ENCODE data around the gene AFTPH. TPM values are rescaled to one million over a fixed set of nuclear protein-coding genes. Genes with fewer than 3 reads are reported as not detected.

AFTPH gene
- total RNA-seq, 4 donors from 2014 or later = 51.7 to 56.7 (median 53.2) TPM

DNA sequence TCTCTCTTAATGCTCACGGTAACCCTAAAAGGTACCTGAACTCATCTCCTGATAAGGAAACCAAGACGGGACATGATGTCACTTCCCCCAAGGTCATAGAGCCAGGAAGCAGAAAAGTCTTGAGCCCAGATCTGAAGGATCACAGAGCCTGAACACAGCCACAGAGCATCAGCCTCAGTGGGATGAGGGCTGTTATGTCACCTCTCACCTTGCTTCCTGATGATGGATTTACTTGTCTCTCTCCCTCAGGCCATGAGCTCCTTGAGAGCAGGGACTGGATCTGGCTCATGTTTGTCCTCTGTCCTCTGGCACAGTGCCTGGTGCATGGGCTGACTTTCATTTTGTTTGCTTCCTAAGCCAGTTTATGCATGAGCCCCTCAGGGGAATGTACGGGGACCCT, 75.3 kb downstream of the AFTPH start:
- WGBS, 2 donors = 30 to 33% methylated on average over 3 of the region's 3 CpGs

DNA sequence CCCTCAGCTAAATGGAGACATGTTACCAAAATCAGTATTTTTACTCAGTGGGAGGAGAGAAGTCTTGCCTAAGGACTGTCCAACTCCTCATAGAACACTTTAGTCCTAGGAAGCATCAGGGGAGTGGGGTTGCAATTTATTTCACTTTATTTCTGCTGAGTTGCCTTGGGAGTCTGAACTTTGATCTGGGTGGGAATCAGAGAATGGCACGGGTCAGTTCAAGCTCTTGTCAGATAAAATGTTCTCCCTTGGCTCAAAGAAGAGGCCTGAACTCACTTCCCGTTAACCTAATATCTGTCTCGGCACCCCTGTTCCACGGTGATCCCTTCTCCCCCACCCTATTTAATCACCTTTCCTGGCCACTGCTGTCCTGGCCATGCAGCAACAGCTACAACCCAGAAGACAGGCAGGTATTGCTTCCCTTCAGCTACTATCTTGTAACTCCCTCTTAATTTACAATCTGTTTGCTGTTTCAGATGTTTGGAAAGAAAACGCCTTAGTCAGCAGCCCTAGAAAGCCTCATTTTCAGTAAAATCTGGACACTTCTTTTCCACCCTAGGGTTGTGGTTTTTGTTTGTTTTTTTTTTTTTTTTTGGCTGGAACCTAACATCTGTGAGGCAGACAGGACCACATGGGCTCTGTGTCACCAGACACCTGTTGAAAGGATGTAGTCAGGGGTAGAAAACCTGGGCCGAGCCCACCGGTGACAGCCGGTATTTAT, 77.1 kb downstream of the AFTPH start:
- DNase-seq = no peak
- Histone ChIP-seq H3K36me3 (no peaks in the 10 kb centered on the region), H3K4me3 (replicated peaks in 1 of 3) (no peak overlapping the region), H3K27me3 (no peaks in the 10 kb centered on the region), H3K27ac (no peak overlapping the region), H3K9me3 (no peaks in the 10 kb centered on the region), H3K4me1 (no peaks in the 10 kb centered on the region)
- WGBS, 2 donors = 82 to 84% methylated on average over 8 of the region's 8 CpGs
- intact Hi-C loops (cut with DNase I) = no loop called here
- no peak for TF ChIP-seq POLR2A (IDR thresholded peaks at IDR 0.05)
- TF ChIP-seq, protein P1, sequence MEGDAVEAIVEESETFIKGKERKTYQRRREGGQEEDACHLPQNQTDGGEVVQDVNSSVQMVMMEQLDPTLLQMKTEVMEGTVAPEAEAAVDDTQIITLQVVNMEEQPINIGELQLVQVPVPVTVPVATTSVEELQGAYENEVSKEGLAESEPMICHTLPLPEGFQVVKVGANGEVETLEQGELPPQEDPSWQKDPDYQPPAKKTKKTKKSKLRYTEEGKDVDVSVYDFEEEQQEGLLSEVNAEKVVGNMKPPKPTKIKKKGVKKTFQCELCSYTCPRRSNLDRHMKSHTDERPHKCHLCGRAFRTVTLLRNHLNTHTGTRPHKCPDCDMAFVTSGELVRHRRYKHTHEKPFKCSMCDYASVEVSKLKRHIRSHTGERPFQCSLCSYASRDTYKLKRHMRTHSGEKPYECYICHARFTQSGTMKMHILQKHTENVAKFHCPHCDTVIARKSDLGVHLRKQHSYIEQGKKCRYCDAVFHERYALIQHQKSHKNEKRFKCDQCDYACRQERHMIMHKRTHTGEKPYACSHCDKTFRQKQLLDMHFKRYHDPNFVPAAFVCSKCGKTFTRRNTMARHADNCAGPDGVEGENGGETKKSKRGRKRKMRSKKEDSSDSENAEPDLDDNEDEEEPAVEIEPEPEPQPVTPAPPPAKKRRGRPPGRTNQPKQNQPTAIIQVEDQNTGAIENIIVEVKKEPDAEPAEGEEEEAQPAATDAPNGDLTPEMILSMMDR (IDR thresholded peaks at IDR 0.05) = no peak

More for the DNA sequence above, 75.3 kb downstream of the AFTPH start:
- intact Hi-C loops (cut with DNase I) = no loop called here
- DNase-seq = peak; percentile 53 to 71
- peaks cover 0 to 4% of the 10 kb centered on the region in 2 donors for H3K4me1 ChIP-seq
- H3K36me3 ChIP-seq = no peaks in the 10 kb centered on the region
- no peak overlapping the region for H3K4me3 ChIP-seq (replicated peaks in 1 of 3)
- TF ChIP-seq, protein P1 (IDR thresholded peaks at IDR 0.05) = no peak
- TF ChIP-seq POLR2A (IDR thresholded peaks at IDR 0.05) = no peak
- H3K9me3 ChIP-seq = no peaks in the 10 kb centered on the region
- H3K27me3 ChIP-seq = no peaks in the 10 kb centered on the region
- H3K27ac ChIP-seq = no peak overlapping the region

DNA sequence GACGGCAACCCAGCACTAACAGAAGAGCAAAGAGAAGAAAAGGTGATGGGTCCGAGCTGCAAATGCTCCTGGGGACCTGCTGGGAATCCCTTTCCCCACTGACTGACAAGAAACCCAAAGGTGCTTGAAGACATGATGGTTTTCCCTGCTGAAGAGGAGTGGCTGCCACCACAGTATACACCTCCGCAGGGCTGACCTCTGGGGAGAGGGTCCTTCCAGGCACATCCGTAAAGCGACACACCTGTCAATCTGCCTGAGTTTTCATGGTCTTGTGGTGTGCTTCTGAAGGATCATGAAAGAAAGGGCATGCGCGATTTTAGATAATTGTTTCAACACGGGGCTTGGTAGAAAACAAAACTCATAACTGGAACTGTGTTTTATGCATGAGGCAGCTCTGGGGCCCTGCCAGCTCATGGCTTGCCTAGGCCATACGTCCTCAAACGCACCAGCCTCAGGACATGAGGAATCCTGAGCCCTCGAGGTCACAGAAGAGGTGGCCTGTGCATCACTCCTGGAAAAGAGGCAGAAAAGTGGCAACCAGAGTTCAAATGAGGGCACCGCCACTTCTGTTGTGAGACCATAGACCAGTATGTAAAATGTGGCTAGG, 77.8 kb downstream of the AFTPH start:
- no peak overlapping the region for H3K4me3 ChIP-seq (replicated peaks in 1 of 3)
- intact Hi-C loops (cut with DNase I) = no loop called here
- H3K9me3 ChIP-seq = no peaks in the 10 kb centered on the region
- H3K27ac ChIP-seq = no peak overlapping the region
- H3K27me3 ChIP-seq = no peaks in the 10 kb centered on the region
- no peak for TF ChIP-seq POLR2A (IDR thresholded peaks at IDR 0.05)
- DNase-seq = no peak
- H3K36me3 ChIP-seq = no peaks in the 10 kb centered on the region
- 84 to 85% methylated on average over 12 of the region's 12 CpGs for WGBS, 2 donors
- no peaks in the 10 kb centered on the region for H3K4me1 ChIP-seq

DNA sequence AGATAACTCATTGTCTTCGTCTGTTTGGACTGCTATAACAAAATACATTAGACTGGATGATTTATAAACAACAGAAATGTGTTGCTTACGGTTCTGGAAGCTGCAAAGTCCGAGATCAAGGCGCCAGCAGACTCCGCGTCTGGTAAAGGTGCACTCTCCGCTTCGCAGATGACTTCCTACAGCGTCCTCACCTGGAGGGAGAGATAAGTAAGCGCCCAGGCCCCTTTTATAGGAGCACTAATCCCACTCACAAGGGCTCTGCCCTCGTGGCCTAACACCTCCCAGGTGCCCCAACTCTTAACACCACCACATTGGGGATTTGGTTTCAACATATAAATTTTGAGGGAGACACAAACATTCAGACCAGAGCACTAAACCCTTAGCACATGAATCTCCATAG, 78.3 kb downstream of the AFTPH start:
- Histone ChIP-seq H3K9me3 (no peaks in the 10 kb centered on the region), H3K27ac (no peak overlapping the region), H3K4me3 (replicated peaks in 1 of 3) (no peak overlapping the region), H3K27me3 (no peaks in the 10 kb centered on the region), H3K4me1 (no peaks in the 10 kb centered on the region), H3K36me3 (no peaks in the 10 kb centered on the region)
- intact Hi-C loops (cut with DNase I) = no loop called here
- no peak for DNase-seq
- WGBS, 2 donors = 90 to 93% methylated on average over 11 of the region's 11 CpGs
- TF ChIP-seq POLR2A (IDR thresholded peaks at IDR 0.05) = no peak
- TF ChIP-seq, protein P1 (IDR thresholded peaks at IDR 0.05) = no peak

DNA sequence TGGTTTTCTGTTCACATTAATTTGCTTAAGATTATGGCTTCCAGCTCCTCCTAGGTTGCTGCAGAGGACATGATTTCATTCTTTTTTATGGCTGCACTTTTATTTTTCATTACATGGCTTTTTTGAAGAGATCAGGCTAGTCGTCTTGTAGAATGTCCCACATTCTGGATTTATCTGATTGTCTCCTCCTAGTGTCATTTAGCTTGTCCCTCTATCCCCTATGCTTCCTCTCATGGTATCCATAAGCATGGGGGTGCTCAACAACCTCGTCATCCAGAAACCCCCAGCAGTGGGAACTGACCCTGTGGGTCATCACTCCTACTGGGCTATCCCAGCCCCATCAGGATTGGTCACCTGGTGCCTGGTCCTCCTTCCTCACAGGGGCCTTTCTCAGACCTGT, 80.0 kb downstream of the AFTPH start:
- Histone ChIP-seq H3K36me3 (no peaks in the 10 kb centered on the region), H3K4me3 (replicated peaks in 1 of 3) (no peak overlapping the region), H3K4me1 (peaks cover 0 to 4% of the 10 kb centered on the region in 2 donors), H3K27me3 (no peaks in the 10 kb centered on the region), H3K27ac (no peak overlapping the region), H3K9me3 (no peaks in the 10 kb centered on the region)
- 94 to 95% methylated on average over 2 of the region's 2 CpGs for WGBS, 2 donors
- intact Hi-C loops (cut with DNase I) = no loop called here
- DNase-seq = no peak
- TF ChIP-seq, protein P1 (IDR thresholded peaks at IDR 0.05) = no peak
- TF ChIP-seq POLR2A (IDR thresholded peaks at IDR 0.05) = no peak
